Measurements from ENCODE around the gene PMVK. TPM values are rescaled to one million over a fixed set of nuclear protein-coding genes. Genes with fewer than 3 reads are reported as not detected.

The PMVK gene
- total and polyA plus RNA-seq, 10 of the 15 experiments (the other 5 are each of a cell fraction or from before 2014, with no cell fraction given) = 6.0 to 121 (median 49.4) TPM

- TF ChIP-seq MYB (IDR thresholded peaks at IDR 0.05; ENCODE audit: borderline replicate concordance, low read depth, low read length) = no peak
- TF ChIP-seq EZH2 (IDR thresholded peaks at IDR 0.05; ENCODE audit: borderline replicate concordance, control insufficient read depth, low read depth, low read length) = no peak
- no peak for TF ChIP-seq SPI1 (IDR thresholded peaks at IDR 0.05; ENCODE audit: borderline replicate concordance, insufficient read depth, low read depth, low read length)
Measured at GRCh38 chr1:154925335-154926170, 11.0 kb downstream of the PMVK start (continued).

- POLR2A ChIA-PET = interaction anchor here (0.6 kb wide), 1 partner anchor 28 kb away, joined by 4 read pairs; no protein-coding TSS in a partner anchor
- RAD21 ChIA-PET (ENCODE audit: unreplicated experiment) = no interaction called here
- intact Hi-C loops (cut with micrococcal nuclease; ENCODE audit: unreplicated experiment) = no loop called here
- 90% methylated on average over 3 of the region's 3 CpGs for WGBS (ENCODE audit: insufficient coverage, insufficient replicate concordance, low lambda C conversion rate, missing lambda C conversion rate)
- no peaks in the 10 kb centered on the region for H3K79me2 ChIP-seq (ENCODE audit: control insufficient read depth, insufficient read depth, low read length)
- H3K4me2 ChIP-seq (ENCODE audit: control insufficient read depth, insufficient read depth) = no peak overlapping the region
- no peaks in the 10 kb centered on the region for H3K9me3 ChIP-seq (replicated peaks; ENCODE audit: control insufficient read depth, insufficient read depth, low read length)
- H2AFZ ChIP-seq (ENCODE audit: control insufficient read depth, low read depth, low read length) = no peak overlapping the region
- no peaks in the 10 kb centered on the region for H3K4me1 ChIP-seq (ENCODE audit: control insufficient read depth, insufficient read depth, low read length)
- SMC1A ChIA-PET (ENCODE audit: uncharacterized antibody, unreplicated experiment) = no interaction called here
- no peak overlapping the region for H3K27ac ChIP-seq (ENCODE audit: control insufficient read depth, insufficient read depth)
- H3K36me3 ChIP-seq (ENCODE audit: control insufficient read depth in 2 of 2, insufficient read depth in 2 of 2, low read length in 1 of 2) = peaks cover 19 to 21% of the 10 kb centered on the region in 2 experiments
- H3K9ac ChIP-seq (ENCODE audit: control insufficient read depth, insufficient read depth, low read length) = no peak overlapping the region
- CTCF ChIA-PET = no interaction called here
- no peak for DNase-seq (ENCODE audit: low read depth, low spot score)
- ATAC-seq = no peak
- no peak overlapping the region for H3K4me3 ChIP-seq
- in situ Hi-C loops (cut with MboI) = no loop called here
- no peaks in the 10 kb centered on the region for H4K20me1 ChIP-seq (ENCODE audit: control insufficient read depth, insufficient read depth)
- no peak for FAIRE-seq
- H3K27me3 ChIP-seq (replicated peaks in 1 of 2; ENCODE audit: control insufficient read depth in 2 of 2, insufficient read depth in 2 of 2, low read length in 1 of 2) = no peaks in the 10 kb centered on the region
- no TSS peak for BruUV-seq (replicated peaks)
- TF ChIP-seq SIN3A (IDR thresholded peaks at IDR 0.05; ENCODE audit: low read depth, low read length) = no peak
- no peak for TF ChIP-seq CTCF (IDR thresholded peaks at IDR 0.05 in 2 of 3, conservative IDR thresholded peaks at IDR 0.05 in 1 of 3; ENCODE audit: control insufficient read depth in 2 of 3, extremely low read depth in 1 of 3, insufficient read depth in 1 of 3, low read depth in 3 of 3, low read length in 3 of 3)
- no peak for TF ChIP-seq ETV6 (conservative IDR thresholded peaks at IDR 0.05 in 1 of 2, IDR thresholded peaks at IDR 0.05 in 1 of 2; ENCODE audit: borderline replicate concordance in 1 of 2, low read depth in 1 of 2)
- TF ChIP-seq GABPA (IDR thresholded peaks at IDR 0.05; ENCODE audit: low read depth) = no peak
- TF ChIP-seq PBX3 (IDR thresholded peaks at IDR 0.05; ENCODE audit: insufficient replicate concordance, low read depth, low read length) = no peak
- TF ChIP-seq NFXL1 (IDR thresholded peaks at IDR 0.05; ENCODE audit: borderline replicate concordance) = no peak
- no peak for TF ChIP-seq MTA2 (IDR thresholded peaks at IDR 0.05; ENCODE audit: low read depth)
- TF ChIP-seq STAT1 (conservative IDR thresholded peaks at IDR 0.05) = no peak
- no peak for TF ChIP-seq ASH2L (IDR thresholded peaks at IDR 0.05; ENCODE audit: borderline replicate concordance, low read depth)
- TF ChIP-seq JUND (IDR thresholded peaks at IDR 0.05; ENCODE audit: low read depth, low read length) = no peak
- no peak for TF ChIP-seq KAT2A (conservative IDR thresholded peaks at IDR 0.05; ENCODE audit: control insufficient read depth, low read depth, low read length)
- TF ChIP-seq YY1 (IDR thresholded peaks at IDR 0.05; ENCODE audit: low read depth, low read length) = no peak
- TF ChIP-seq E2F4 (IDR thresholded peaks at IDR 0.05; ENCODE audit: low read depth, low read length) = no peak
- TF ChIP-seq MYC (IDR thresholded peaks at IDR 0.05; ENCODE audit: insufficient read depth, insufficient read length, insufficient replicate concordance, low read length, severe bottlenecking) = no peak
- TF ChIP-seq FOXM1 (IDR thresholded peaks at IDR 0.05; ENCODE audit: low read depth, low read length) = no peak
Measured at GRCh38 chr1:154923695-154924094, 12.8 kb downstream of the PMVK start.
